NCI-H510A (cell line): ENCODE measurements around the gene PLEKHG4B.

ENCODE experiments used
- DNase-seq: peaks from one replicate; lab custom pipeline; 2025; lab: John Stamatoyannopoulos, UW

The PLEKHG4B gene

DNA sequence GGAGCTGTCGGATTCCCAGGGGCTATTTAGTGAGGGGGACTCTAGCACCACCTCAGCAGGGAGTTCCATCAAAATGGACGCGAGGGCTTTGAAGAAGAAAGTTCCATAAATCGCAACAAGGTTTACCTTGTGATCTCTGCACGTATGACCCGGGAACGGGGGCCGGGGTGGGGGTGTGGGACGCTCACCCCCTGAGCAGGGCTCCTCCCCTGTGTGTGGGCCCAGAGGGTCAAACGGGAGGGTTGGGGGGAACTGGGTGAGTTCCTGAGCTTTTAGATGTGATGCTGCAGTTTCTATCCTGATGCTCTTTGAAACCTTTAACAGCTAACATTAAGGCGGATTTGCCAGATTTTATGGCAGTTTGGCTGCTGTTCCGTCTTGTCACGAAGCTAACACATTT lies 80.5 kb downstream of the PLEKHG4B start:
- no peak for DNase-seq

DNA sequence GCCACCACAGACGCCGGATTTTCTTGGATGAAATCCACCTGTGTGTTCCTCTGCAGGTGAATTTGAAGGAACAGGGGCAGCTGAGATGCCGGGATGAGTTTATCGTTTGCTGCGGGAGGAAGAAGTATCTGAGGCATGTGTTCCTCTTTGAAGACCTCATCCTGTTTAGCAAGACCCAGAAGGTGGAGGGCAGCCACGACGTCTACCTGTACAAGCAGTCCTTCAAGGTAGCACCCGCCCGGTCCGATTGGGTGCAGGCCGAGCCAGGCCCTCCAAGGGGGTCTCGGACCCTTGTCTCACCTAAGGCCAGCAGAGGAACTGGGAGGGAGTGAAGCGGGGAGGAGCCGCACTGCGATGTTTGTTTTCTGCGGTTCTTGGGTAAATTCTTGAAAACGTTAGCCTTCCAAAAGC lies 80.9 kb downstream of the PLEKHG4B start:
- no peak for DNase-seq

DNA sequence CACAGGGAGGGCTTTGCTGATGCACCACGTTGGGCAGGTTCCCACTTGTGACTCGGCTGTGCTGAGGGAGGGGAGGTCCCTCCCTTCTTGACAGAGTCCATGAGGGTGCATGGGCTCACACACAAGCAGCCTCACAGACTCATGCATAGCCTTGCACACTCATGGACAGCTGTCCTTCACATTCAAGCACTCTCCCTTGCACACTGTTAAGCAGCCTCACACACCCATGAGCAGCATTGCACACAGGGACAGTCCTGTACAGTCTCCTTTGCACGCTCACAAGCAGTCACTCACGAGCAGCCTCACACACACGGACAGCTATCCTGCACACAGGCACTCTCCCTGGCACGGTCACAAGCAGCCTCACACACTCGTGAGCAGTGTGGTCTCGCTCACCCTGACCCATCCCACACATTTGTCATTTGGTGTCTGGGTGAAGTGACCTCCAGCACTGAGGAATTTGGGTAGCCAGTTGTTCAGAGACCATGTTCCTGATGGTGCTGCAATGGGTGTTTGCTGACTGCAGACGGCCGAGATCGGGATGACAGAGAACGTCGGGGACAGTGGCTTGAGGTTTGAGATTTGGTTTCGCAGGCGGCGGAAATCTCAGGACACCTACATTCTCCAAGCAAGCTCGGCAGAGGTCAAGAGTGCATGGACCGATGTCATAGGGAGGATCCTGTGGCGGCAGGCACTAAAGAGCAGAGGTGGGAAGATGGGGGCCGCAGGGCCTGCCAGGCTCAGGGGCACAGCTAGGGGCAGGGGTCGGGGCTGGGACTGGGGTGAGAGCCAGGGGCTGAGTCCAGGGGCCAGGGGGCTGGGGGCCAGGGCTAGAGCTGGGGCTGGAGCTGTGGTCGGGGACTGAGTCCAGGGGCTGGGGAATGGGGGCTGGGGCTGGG lies 81.7 kb downstream of the PLEKHG4B start:
- DNase-seq = no peak

DNA sequence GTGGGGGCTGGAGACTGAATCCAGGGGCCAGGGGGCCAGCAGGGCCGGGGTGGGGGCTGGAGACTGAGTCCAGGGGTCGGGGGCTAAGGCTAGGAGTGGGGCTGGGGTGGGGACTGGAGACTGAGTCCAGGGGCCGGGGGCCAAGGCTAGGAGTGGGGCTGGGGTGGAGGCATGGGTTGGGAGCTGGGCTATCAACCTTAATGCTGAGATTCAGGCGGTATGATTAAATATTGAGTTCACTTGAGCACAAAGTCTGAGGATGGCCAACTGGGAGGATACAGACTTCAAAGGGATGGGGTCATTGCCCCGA lies 82.3 kb downstream of the PLEKHG4B start:
- no peak for DNase-seq

DNA sequence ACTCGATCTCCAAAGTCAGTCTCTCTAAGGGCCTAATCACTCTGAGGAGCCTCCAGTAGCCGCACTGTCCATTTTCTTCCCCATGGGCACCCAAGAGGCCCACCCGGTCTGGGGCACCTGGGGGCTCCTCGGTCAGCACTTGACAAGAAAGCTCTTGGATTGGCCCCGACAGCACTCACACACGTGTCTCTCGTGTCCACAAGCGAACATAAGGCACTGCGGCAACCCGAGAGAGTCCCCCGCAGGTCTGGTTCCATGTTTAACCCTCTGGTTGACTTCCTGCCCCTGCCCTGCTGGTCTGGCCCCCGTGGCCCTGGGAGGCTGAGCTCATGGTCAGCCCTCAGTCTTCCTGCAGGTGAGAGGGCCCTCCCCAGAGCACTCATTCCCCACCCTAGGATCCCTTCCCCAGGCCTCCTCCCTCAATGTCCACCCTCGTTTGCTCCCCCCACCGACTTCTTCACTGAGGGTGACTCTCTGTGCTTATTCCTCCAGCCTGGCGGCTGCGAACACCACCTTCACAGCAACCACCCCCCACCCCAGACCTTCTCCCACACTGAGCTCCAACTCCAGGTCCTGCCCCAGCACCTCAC lies 83.0 kb downstream of the PLEKHG4B start:
- no peak for DNase-seq

DNA sequence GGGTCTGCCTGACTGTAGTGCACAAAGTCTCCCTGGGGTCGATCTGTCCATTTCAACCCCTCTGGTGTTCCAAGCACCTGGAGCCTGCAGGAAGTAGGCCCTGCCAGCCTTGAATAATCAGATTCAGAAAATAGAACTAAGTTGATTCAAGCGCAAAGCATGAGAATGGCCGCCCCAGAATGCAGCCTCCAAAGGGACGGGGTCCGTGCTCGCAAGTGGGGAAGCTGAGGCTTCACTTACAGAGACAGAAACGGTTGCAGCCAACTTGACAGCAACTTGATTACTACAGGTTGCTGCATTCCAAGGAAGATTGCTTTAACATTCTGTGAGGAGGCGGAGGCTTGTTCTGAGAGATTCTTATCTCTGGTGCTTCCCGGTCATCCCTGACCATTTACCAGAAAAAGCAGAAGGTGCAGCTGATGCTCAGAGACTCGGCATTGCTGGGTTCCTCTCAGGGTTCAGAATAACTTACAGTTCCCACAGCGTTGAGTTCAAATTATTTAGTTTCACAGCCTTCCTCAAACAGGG lies 84.4 kb downstream of the PLEKHG4B start:
- no peak for DNase-seq

DNA sequence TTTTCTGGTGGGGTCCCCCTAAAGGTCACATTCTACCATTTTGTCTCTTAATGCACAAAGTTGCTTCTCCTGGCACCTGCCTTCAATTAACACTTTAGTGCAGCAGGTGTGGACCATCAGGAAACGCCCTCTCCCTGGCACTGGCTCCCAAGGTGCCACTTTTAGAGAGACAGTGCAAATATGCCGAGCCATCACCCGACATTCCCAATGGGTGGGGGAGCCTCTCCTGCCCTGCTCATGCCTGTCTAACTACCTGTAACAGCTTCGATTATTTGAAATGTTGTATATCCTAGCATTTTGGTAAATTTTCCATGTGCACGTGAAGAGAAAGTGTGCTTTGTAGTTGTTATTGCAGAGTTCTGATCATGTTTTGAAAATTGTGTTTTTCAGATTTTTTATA lies 86.1 kb downstream of the PLEKHG4B start:
- DNase-seq = no peak

DNA sequence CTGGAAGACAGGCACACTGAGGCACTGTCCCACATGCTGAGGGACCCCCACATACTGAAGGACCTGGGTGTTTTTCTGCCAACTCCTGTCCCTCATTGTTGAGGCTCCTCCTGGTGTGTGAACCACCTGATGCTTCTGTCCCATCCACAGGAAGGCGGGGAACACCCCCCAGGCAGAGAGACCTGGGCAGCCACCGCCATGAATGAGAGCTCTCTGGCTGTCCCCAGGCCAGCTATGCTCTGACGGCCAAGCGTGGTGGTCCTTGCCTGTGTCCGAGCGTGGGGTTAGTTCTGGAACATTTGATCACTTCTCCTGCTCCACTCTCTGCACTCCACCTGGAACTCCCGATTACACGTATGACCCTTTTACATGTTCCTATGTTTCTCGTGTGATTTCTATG lies 87.4 kb downstream of the PLEKHG4B start:
- no peak for DNase-seq

DNA sequence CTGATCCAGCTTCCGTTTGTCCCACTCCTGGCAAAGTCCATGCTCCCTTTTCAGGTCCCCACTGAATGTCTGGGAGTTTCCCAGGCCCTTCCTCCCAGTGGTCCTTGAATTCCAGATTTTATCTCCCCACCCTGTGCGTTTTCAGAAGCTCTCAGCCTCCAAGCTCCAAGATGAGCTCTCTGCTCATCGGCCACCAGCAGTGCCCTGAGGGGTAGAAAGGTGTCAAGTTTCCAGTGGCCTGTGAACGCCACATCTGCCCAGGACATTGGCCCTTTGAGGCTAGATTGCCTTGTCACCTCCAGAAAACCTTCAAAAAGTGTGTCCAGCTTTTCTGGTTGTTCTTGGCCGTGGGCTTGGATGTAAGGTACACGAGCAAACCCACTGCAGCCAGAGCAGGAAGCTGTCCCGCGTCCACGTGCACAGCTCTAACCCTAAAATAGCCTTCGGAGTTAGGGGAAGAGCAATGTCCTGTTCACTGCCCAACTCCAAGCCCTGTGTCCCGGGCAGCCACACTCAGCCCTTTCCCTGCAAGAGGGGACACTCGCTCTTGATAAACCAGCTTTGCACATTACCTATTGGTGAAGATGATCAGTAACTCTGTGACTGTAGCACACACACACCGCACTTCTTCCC lies 88.4 kb downstream of the PLEKHG4B start:
- DNase-seq = no peak

DNA sequence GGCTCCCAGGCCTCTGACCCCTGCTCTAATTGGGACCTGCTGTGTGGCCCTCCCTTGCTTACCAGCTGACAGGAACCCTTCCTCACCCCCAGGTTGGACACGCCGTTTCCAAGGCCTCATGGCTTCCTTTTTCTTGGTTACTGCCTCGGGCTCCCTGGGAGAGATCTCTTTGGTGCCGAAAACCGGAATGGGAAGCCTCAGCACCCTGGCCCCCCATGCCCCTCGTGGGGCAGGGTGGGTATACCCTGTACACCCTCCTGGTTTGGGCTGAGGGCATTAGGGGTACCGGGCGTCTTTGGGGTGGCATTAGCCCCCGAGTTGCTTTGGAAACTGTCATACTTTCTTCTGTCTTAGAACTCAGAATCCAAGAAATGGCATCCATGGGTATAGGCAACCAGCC lies 89.2 kb downstream of the PLEKHG4B start:
- no peak for DNase-seq

DNA sequence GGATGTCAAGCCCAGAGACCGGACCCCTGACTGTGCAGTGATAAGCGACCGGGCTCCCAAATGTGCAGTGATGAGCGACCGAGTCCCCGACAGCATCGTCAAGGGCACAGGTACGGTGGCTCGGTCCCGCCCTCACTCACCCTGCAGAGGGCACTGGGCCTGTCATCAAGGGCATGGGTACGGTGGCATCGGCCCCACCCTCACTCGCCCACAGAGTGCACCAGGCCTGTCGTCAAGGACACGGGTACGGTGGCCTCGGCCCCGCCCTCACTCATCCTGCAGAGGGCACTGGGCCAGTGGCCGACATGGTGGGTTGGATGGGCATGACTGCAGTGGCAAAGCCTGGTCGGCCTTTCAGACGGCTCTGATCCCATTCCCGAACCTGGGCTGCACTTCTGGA lies 89.6 kb downstream of the PLEKHG4B start:
- DNase-seq = no peak

DNA sequence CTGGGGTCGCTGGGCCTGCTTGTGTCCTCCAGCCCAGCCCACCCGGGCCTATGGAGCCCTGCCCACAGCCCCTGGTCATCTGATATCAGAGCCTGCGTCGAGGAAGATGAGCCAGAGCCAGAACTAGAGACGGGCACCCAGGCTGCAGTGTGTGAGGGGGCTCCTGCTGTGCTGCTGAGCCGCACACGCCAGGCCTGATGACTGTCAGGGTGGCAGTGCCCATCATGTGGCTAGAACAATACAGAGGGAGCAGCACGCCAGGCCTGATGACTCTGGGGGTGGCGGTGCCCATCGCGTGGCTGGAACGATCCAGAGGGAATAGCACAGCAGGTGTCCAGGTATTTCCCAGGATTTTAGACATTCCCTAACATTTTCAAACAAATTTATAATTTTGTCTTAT lies 90.2 kb downstream of the PLEKHG4B start:
- DNase-seq = no peak

DNA sequence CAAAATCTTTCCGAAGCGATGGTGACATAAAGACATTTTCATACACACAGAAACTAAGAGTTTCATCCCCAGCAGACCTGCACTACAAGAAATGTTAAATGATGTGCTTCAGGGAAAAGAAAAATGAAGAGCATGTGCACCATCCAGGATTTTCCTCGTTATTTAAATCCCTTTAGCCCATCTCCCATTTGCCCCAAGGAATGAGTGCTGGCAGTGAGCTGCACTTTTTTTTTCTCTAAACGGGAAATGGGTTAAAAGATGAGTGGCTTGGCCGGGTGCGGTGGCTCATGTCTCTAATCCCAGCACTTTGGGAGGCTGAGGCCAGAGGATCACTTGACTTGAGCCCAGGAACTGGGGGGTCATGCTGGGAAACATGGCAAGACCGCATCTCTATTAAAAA lies 92.5 kb downstream of the PLEKHG4B start:
- no peak for DNase-seq

DNA sequence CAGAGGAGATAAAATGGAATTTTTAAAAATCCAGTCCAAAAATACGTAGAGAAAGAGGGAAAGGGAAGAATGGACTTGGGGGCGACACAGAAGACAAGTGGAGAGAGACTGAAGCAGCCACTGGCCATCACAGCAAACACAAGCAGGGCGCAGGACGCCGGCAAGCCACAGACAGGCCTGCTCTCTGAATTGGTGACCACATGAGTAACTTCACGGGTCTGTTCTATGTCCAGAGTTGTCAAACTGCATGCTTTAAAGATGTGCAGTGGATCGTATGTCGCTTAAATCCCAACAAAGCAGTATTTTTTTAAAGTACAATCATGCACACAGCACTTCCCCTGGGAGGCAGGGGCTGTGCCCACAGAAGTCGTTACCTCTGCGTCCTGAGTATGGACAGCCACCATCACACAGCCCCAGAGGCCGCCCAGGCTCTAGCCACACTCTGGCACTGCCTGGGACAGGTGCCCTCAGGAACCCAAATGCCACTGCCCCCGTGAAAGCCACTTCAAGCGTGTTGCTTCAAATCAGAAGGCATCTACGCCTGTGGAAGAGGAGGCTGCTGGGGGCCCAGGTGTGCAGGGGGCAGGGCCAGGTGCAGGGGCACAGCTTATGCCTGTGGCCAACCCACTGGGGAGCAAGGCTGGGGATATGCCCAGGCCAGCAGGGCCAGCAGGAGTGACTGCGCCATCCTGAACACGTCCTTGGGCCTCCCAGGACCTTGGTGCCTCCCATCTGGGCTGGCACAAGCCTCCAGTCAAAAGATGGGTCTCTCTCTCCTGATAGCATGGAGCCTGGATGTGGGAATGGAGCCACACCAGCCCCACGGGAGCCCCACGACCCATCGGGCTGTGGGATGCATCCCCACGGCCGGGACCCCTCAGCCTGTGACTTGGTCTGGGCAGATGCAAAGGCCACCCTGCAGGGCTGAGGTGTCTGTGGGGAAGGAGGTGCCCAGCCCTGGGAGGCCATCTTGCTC lies 93.4 kb downstream of the PLEKHG4B start:
- no peak for DNase-seq

DNA sequence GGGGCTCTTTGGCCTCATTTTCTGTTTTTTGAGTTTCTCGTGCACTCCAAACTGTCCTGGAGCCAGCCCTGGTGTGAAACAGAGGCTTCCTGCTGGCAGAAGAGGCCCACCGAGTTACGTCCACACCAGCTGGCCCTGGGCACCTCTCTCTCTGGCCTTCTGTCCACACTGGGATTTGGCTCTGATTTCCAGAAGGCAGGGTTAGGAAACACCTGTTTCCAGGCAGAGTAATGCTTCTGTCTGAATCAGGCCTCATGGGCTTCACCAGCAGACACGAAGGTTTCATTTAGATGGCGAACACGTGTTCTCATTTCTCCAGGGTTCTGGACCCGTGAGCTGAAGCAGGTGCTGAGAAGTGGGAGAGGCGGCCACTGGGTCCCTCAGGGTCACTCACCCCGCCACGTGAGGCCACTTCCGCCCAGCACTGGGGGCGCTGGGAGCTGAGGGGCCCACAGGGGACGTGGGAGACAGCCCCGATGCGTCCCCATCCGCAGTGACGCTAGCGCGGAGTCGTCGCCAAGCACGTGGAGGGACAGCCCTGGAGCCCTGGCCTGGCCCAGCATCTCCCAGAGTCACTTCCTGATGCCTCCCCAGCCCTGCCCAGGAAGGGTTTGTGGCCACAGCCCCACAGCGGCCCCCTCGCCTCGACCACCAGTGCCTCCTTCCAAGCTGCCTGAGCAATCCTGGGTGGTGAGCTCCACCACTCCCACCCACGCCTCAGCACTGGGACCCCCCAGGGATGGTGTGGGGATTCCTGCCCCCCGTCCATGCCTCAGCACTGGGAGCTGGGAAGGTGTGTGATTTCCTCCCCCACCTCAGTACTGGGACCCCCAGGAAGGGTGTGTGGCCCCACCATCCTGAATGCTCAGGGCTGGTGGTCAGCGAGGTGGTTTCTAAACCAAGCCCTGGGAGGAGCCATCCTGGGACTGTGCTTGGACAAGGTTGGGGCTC lies 94.4 kb downstream of the PLEKHG4B start:
- no peak for DNase-seq

DNA sequence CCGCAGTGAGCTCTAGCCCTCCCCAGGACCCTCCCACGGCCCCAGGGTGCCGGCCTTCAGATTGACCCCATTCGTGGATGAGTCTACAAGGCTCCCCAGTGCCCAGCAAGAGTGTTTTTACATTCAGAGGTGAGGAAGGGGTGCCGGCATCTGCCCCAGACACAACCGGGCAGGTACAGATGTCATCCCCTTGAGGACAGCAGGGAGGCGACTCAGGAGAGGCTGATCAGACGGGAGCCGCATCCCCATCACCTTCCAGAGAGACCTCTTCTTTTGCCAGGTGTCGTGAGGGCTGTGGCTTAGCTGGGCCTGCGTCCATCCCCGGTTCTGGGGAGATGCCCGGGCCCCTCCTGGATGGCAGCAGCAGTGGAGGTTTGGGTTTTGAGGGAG lies 95.1 kb downstream of the PLEKHG4B start:
- DNase-seq = no peak

DNA sequence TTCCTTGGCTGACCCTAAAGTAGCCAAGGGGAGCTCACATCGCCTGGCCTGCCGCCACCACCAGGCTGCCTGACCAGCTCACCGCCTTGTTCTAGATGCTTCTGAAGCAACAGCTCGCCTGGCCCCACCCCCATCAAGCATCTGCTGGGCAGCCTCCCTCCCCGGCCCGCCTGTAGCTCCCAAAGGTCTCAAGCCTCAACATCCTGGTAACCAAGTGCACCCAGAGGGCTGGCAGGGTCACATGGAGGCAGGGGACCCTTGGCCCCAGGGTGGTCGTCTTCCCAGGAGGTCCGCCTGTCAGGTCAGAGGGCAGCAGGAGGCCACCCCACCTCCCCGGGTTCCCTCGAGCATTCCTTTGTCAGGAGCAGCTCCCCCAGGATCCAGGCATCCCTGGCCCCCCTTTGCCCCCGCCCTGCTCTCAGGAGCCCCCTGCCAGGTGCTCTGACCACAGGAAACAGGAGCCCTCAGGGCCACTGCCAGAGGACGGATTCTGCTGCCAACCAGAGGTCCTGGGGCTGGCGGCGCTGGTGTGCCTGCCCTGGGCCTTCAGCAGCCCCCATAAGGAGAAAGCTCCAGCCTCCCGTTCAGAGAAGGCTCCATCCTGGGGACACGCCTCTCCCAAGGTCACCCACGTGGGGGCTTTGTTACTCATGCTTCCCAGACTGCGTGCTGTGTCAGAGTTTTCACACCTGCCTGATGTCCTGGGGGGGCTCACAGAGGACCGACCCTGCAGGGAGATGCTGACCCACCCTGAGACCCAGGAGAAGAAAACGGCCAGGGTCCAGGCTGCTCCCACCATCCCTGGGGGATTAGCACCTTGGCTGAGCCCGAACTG lies 95.9 kb downstream of the PLEKHG4B start:
- DNase-seq = no peak

DNA sequence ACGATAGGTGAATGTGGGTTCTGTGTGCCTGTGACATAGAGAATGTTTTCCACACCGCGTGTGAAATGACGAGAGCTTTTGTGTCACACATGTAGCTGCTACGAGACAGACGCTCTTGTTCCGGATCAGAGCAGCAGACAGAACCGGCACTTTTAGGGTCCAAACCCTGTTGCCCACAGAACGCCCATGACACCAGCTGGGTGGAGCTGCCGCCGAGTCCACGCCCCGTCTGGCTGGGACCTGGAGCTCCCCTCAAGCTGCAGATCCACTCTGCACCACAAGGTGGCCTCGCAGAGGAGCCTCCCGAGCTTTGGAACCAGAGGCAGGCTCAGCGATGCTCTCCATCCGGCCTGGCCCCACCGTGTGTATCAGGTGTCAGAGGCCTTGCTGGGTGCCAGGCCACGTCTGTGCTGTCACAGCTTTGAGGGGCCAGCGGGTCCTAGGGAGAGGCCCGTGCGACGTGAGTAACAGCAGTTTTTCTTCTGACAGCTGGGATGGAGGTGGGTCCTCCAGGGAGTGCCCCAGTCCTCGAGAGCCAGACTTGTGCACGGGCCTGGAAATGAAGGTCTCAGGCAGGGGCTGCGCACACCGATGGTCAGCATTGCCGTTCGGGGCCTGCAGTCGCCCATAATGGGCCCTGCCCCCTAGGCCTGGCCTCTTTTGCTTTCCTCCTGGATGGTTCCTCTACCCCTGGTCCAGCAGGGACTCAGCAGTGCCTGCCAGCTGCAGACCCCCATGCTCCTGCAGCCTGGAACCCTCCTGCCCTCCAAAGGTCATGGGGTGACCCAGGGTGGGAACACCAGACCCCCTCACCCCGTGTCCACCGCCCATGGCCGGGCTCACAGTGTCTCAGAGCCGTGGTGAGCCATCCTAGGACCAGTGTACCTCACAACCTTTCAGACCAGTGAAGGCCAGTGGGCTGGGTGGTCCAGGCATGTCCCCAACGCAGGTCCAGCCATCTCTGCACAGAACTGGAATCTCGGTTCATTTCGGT lies 96.8 kb downstream of the PLEKHG4B start:
- peak; percentile 95 for DNase-seq

DNA sequence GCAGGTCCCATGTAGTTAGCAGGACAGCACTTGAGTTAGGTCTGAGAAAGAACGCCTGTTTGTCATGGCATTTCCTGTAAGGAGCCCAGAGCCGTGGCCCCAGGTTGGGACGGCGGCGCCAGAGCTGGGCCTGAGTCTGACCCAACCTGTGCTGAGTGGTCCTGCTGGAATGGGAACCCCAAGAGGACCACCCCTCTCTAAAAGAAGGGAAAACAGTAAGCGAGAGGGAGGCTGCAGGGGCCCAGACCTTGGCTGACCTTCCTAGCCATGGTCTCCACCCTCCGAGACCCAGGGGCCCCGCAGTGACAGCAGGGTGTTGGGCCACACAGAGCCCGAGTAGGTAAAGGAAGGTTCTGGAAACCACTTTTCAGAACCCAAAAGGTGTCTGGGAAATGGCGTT lies 97.5 kb downstream of the PLEKHG4B start:
- no peak for DNase-seq
